Spinal cord (tissue), 10 donors: ENCODE measurements around the gene RMRP. TPM values are rescaled to one million over a fixed set of nuclear protein-coding genes. Genes with fewer than 3 reads are reported as not detected.
"Not testable (repeated sequence)": the region's sequence is repeated elsewhere in the genome, so short reads cannot be mapped to it uniquely, and the experiment has no call there.

Experiments
- DNase-seq, 6 donors: peaks; one replicate each; pipeline versions ENCODE4 v3.0.0 to v3.0.0-alpha.2; 2013 to 2015; ENCODE audit warnings: low spot score in 6 of 6, low read depth in 4 of 6
- H3K27ac ChIP-seq: one replicate; pipeline ENCODE4 v1.5.1; 2013; ENCODE audit warnings: low read depth, low read length, control low read depth
- H3K27me3 ChIP-seq: one replicate; pipeline ENCODE4 v1.6.1; 2013; ENCODE audit warnings: low read length; ENCODE audit not compliant: control insufficient read depth, insufficient read depth
- H3K36me3 ChIP-seq: one replicate; pipeline ENCODE4 v1.6.1; 2013; ENCODE audit warnings: low read length; ENCODE audit not compliant: control insufficient read depth, insufficient read depth
- H3K4me1 ChIP-seq: one replicate; pipeline ENCODE4 v1.6.1; 2013; ENCODE audit warnings: low read length; ENCODE audit not compliant: control insufficient read depth, insufficient read depth
- H3K4me3 ChIP-seq: one replicate; pipeline ENCODE4 v1.5.1; 2013; ENCODE audit warnings: low read depth, low read length, control low read depth
- H3K9me3 ChIP-seq: one replicate; pipeline ENCODE4 v1.6.1; 2013; ENCODE audit warnings: low read length; ENCODE audit not compliant: control insufficient read depth, insufficient read depth
- WGBS: methylation state at CpG from one replicate; pipeline ENCODE4 v1.1.5; 2013; ENCODE audit warnings: missing lambda C conversion rate; ENCODE audit not compliant: insufficient coverage; 5-methylcytosine and 5-hydroxymethylcytosine counted together
- polyA plus RNA-seq, 2 donors: library from polyadenylated mRNA; unstranded; fragments of 120-200 nt; gene quantifications; one replicate each; pipeline ENCODE4 v1.2.1, GENCODE V29; 2013; ENCODE audit not compliant: insufficient read length in 2 of 2
- total RNA-seq, 2 donors: library from RNA; depleted of rRNA in 1 of 2; stranded (reverse); fragments of 120-200 nt in 1 of 2; fragments of >200 nt in 1 of 2; gene quantifications; one replicate each; pipeline versions ENCODE4 v1.2.3 to v1.2.4, GENCODE V29; 2013 to 2014
- donor health status: healthy.

The RMRP gene
- total and polyA plus RNA-seq, 4 donors: 1.8 to 50,424 (median 17,832) TPM; not detected in 1

DNA sequence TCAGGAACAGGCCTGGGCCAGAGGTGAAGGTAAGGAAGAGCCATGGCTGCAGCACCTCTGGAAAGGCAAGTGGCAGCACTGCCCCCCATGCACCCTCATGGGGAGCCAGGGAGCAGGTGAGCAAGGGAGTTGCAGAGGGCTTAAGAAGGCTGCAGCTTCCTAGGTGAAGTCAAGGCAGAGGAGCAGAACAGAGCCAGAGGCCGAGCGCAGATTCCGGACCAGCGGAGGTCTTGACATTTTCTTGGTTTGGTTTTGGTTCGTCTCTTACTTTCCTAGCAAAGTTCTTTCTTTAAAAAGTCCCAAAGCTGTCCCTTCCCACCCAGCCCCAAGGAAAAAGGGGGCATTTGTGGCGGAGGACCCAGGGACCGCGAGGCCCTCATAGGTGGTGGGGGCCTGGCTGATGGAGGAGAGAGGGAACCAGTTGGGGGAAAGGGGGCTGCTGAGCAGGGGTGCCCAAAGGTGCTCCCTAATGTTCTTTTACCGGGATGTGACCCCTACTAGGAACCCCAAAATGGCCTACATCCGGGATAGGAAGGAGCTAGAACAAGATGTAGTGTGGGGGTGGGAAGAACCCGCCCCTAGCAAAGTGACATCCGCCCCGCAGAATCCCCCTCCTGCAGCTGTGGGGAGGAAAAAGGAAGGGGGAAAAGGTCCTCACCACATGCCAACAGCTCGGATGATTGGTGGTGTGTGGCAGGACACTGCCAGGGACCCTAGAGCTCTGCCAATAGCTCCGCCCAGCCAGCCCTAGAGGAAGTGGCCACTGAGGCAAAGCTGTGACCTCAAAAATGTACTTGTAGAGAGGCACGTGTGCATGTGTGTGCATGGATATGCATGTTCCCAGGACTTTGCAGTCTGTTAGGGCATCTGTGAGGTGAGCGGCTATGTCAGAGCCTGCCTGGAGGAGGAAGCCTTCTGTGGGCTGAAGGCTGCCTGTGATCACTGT lies 38.7 kb downstream of the RMRP start:
- Histone ChIP-seq H3K9me3 (no peaks in the 10 kb centered on the region), H3K4me1 (peaks cover 17% of the 10 kb centered on the region), H3K36me3 (no peaks in the 10 kb centered on the region), H3K27ac (no peak overlapping the region), H3K4me3 (no peak overlapping the region), H3K27me3 (peaks cover 37% of the 10 kb centered on the region)
- 93% methylated on average over 11 of the region's 17 CpGs for WGBS
- no peak for DNase-seq

DNA sequence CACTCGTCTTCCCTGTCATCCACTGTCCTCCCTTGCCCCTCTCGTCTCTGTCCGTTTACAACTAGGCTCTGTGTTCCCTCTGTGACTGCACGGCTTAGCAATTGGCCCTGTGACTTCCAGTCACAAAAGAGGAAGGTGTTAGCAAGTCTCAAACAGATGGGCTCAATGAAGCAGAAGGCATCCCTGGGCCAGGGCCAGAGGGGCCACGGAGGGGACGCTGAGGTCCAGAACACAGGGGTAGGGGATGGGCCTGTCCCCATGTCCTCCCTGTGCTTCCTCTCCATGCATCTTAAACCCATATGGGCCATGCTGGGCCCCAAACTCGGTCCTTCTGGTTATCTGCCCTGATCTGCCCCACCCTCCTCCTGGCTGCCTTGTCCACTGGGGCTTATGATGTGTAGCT lies 39.5 kb downstream of the RMRP start, which contains the start of gene CD72:
Gene CD72, minus strand, starts transcription at position 89 of the 403 bp plus-strand sequence. CDS start 110 bp downstream, outside the sequence.
- peaks cover 37% of the 10 kb centered on the region for H3K27me3 ChIP-seq
- H3K4me1 ChIP-seq: peaks cover 17% of the 10 kb centered on the region
- no peaks in the 10 kb centered on the region for H3K9me3 ChIP-seq
- H3K27ac ChIP-seq: no peak within 1 kb of the TSS
- H3K36me3 ChIP-seq: no peaks in the 10 kb centered on the region
- H3K4me3 ChIP-seq: no peak within 1 kb of the TSS
- 37% methylated on average over 7 of the region's 7 CpGs for WGBS
- no peak for DNase-seq

DNA sequence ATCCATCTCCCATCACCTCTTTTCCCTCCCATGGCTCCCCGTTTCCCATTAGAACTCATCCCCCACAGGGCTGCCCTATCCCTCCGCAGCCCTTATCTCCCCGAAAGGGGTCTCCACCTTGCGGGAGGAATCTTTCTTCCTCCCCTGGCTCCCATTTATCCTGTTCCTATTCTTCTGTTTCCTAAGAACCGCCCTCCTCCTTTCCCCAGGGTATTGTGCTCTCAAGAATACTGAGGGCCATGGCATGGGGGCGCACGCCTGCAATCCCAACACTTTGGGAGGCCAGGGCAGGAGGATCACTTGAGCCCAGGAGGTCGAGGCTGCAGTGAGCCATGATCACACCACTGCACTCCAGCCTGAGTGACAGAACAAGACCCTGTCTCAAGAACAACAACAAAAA lies 40.3 kb downstream of the RMRP start:
- H3K36me3 ChIP-seq: no peaks in the 10 kb centered on the region
- H3K9me3 ChIP-seq: no peaks in the 10 kb centered on the region
- H3K4me1 ChIP-seq: peaks cover 17% of the 10 kb centered on the region
- WGBS: 53% methylated on average over 8 of the region's 8 CpGs
- no peak for DNase-seq
- H3K27me3 ChIP-seq: peaks cover 37% of the 10 kb centered on the region
- H3K4me3 ChIP-seq: no peak overlapping the region
- no peak overlapping the region for H3K27ac ChIP-seq

DNA sequence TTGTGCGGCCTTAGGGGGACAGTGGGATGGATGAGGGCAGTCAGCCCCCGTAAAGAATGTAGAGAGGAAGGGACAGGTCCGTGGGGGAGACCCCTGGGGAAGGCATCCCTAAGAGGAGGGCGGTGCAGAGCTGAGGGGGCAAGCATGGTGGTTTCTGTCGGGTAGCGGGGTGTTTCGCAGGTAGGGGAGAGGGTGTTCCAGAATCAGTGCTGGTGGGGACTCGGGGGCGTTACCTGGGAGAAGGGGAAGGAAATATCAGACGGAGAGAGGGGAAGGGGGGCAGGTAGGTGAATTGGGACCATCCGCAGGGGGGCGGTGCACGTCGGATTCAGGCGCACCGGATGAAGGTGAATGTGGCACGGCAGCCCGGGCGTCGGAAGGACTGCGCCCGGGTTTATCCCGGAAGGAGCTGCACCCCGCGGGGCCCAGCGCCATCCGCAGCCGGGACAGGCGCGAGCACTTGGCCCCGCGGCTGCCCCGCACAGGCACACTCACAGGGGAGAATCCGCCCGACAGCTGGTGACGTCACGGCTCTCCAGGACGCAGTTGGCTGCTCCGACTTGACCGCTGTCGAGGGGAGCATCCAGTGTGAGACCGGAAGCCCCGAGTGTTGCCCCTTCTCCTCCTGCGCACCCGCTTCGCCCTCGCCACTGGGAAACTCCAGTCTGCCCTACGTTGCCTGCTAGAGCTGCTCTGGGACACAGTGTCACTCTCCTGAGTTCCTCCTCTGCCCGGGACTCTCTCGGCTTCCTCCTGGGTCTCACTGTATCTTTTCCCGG lies 40.9 kb downstream of the RMRP start:
- WGBS: 5% methylated on average over 51 of the region's 51 CpGs
- Histone ChIP-seq H3K27ac (no peak overlapping the region), H3K4me1 (peaks cover 17% of the 10 kb centered on the region), H3K9me3 (no peaks in the 10 kb centered on the region), H3K4me3 (no peak overlapping the region), H3K27me3 (peaks cover 37% of the 10 kb centered on the region), H3K36me3 (no peaks in the 10 kb centered on the region)
- DNase-seq: peak in 2 of 6 donors; percentile 6 to 42

DNA sequence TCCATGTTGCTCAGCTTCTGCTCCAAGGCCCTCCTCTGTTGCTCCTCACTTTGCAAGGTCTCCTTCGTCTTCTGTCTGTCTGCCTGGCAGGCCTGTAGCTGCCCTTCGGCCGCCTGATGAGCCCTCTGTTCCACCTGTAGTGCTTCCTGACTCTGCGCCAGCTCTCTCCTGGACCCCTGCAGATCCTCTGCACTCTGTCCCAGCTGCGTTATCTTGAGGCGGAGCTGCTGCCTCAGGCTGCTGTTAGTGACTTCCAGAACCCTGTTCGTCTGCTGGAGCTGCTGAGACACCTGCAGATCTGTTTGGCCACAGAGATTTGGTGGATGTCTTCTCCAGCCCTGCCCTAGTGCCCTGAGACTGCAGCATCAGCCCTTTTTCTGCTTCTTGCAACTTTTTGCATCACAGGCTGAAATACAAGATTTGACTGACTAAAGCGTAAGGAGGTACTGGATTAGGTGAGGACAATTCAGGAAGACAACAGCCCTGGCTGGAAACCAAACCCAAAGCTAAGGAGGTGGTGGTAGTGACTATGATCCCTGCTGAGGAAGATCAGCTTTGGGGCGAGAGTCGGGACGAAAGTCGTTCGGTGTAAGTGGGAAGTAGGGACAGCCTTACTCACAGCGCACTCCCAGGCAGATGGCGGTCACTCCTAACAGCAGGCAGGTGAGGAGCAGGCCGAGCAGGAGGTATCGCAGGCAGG lies 41.7 kb downstream of the RMRP start:
- H3K4me1 ChIP-seq: peaks cover 17% of the 10 kb centered on the region
- H3K4me3 ChIP-seq: no peak overlapping the region
- WGBS: 52% methylated on average over 17 of the region's 17 CpGs
- no peaks in the 10 kb centered on the region for H3K36me3 ChIP-seq
- no peaks in the 10 kb centered on the region for H3K9me3 ChIP-seq
- no peak overlapping the region for H3K27ac ChIP-seq
- H3K27me3 ChIP-seq: peaks cover 37% of the 10 kb centered on the region
- DNase-seq: no peak

DNA sequence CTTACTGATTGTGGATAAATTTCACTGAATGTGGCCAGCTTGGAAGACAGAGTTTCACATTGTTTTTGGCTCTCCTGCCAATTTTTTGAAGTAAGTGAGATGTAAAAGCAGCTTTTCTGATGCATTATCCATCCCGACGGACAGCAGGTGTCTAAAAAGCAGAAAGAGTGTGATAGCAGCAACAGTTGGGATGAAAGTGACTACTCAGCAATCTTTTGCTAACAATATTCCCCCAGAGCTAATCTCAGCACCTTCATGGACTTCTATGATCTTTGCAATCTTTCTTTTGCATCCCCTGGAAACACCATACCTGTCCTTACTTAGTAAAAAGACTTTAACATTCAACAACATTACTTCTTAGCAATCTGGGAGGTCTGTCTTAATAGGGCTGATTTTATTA lies 45.0 kb downstream of the RMRP start:
- 100% methylated on average over 1 of the region's 2 CpGs for WGBS
- no peak for DNase-seq
- H3K27ac ChIP-seq: no peak overlapping the region
- H3K4me1 ChIP-seq: peaks cover 11% of the 10 kb centered on the region
- H3K4me3 ChIP-seq: no peak overlapping the region
- peaks cover 27% of the 10 kb centered on the region for H3K36me3 ChIP-seq
- no peaks in the 10 kb centered on the region for H3K9me3 ChIP-seq
- H3K27me3 ChIP-seq: peaks cover 31% of the 10 kb centered on the region

DNA sequence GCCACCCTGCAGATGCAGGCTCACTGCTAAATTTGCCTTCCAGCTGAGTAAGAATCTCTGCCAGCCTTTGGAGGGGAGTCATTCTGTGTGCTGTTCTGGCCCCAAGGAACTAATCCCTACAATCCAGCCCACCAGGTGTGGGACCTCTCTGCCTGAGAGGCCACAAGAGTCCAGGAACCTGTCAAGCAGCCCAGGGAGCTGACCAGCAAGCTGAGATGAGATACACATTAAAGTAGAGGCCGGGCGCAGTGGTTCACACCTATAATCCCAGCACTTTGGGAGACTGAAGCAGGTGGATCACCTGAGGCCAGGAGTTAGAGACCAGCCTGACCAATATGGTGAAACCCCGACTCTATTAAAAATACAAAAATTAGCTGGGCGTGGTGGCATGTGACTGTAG lies 45.8 kb downstream of the RMRP start:
- not testable (repeated sequence) for H3K9me3 ChIP-seq, DNase-seq, H3K4me1 ChIP-seq, H3K4me3 ChIP-seq, H3K27ac ChIP-seq
- Histone ChIP-seq H3K27me3 (peaks cover 23% of the 10 kb centered on the region), H3K36me3 (peaks cover 35% of the 10 kb centered on the region)
- 86% methylated on average over 4 of the region's 4 CpGs for WGBS

DNA sequence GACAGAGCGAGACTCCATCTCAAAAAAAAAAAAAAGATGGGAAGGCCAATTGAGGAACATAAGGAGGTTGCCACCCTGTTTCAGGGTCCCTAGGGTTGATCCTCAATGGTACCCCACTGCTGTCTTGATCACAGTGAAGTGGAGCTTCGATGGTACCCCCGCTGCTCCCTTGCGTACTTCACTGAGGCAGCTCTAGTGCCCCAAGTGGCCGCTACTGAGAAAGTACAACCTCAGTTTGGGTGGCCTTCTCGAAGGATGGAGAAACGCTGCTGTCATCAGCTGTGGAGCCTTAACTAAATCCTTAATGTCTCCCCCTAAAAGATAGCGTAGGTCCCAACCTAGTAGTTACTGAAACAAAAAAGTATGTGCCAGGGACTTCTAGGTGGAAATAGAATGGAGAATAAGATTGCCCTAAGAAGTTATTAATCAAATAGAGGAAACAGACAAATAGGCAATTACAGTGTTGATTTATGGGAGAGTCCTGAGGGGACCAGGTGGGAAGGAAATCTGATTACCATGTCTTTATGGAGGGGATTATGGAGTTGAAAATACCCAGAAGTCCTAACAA lies 46.5 kb downstream of the RMRP start:
- H3K4me3 ChIP-seq: no peak overlapping the region
- WGBS: 20% methylated on average over 7 of the region's 8 CpGs
- H3K9me3 ChIP-seq: no peaks in the 10 kb centered on the region
- peaks cover 35% of the 10 kb centered on the region for H3K36me3 ChIP-seq
- DNase-seq: peak in 3 of 6 donors; percentile 23 to 78 (median 71)
- H3K4me1 ChIP-seq: peaks cover 5% of the 10 kb centered on the region
- H3K27ac ChIP-seq: no peak overlapping the region
- H3K27me3 ChIP-seq: peaks cover 15% of the 10 kb centered on the region

DNA sequence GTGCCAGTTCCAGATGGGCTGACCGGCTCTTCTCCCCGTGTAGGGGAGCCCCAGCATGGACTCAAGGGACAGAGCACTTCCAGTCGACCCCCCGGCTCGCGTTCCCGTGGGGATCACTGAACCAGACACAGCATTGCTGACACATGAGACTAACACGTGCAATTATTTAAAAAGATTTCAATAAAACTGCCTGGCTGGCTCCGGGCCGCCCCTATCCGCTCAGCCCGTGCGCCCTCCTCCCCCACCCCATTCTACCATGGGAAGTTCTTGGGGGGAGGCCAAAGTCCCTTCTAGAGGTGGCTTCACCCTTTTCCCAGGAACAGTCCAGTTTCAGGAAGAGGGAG lies 48.0 kb downstream of the RMRP start:
- Histone ChIP-seq H3K36me3 (peaks cover 35% of the 10 kb centered on the region), H3K9me3 (no peaks in the 10 kb centered on the region), H3K4me1 (peaks cover 14% of the 10 kb centered on the region), H3K27ac (no peak overlapping the region), H3K4me3 (no peak overlapping the region), H3K27me3 (peaks cover under 1% of the 10 kb centered on the region)
- WGBS: 95% methylated on average over 8 of the region's 13 CpGs
- no peak for DNase-seq
